Fibroblast of pulmonary artery (primary cell): ENCODE results near the gene SULT1A1.

Experiments
- DNase-seq: peaks from one replicate; pipeline ENCODE4 v3.0.0-alpha.2; 2010; ENCODE audit warnings: low read depth
- H3K4me3 ChIP-seq: replicated peaks from 2 replicates; pipeline ENCODE4 v1.5.1; 2011; ENCODE audit warnings: low read depth, mild to moderate bottlenecking, control low read depth, low read length, moderate library complexity
- CTCF ChIP-seq: IDR thresholded peaks from 2 replicates; pipeline ENCODE4 v1.5.1; 2011; ENCODE audit warnings: mild to moderate bottlenecking, control low read depth, low read length, inconsistent platforms; ENCODE audit errors: missing control alignments

Gene SULT1A1

GRCh38 chr16:28556914-28557320 lies 52.9 kb downstream of the SULT1A1 start:
- H3K4me3 ChIP-seq, result no peak overlapping the region
- no peak for DNase-seq
- TF ChIP-seq CTCF, result no peak

- no peak for DNase-seq
- no peak overlapping the region for H3K4me3 ChIP-seq
- TF ChIP-seq CTCF, result no peak
Measured at GRCh38 chr16:28555561-28555960, 54.3 kb downstream of the SULT1A1 start.
